Neural cell (in vitro differentiated cells): ENCODE data around the gene ASF1B. TPM values are rescaled to one million over a fixed set of nuclear protein-coding genes. Genes with fewer than 3 reads are reported as not detected.

Experiments used
- H2AFZ ChIP-seq: fragments of 200-600, 300-800 bp; sonication (generic), shearing (Covaris generic); 2 replicates; pipeline ENCODE4 v1.6.0; 2014; ENCODE audit warnings: low read depth, mild to moderate bottlenecking, antibody characterized with exemption, low read length, moderate library complexity
- H3F3A ChIP-seq: fragments of 200-600 bp; shearing (Covaris generic); 2 replicates; pipeline ENCODE4 v1.6.1; 2016; ENCODE audit warnings: mild to moderate bottlenecking, moderate library complexity, mixed read lengths, antibody characterized with exemption, low read length; ENCODE audit not compliant: insufficient read depth, poor library complexity, severe bottlenecking
- H3K27ac ChIP-seq: fragments of 200-600, 300-800 bp; sonication (generic), shearing (Covaris generic); 2 replicates; pipeline ENCODE4 v1.5.1; 2014; ENCODE audit warnings: mild to moderate bottlenecking, low read length, moderate library complexity
- H3K27me3 ChIP-seq: fragments of 300-800, 200-600 bp; sonication (generic), shearing (Covaris generic); 2 replicates; pipeline ENCODE4 v1.6.0; 2014; ENCODE audit warnings: mild to moderate bottlenecking, low read depth, low read length, moderate library complexity; ENCODE audit not compliant: insufficient read depth
- H3K36me3 ChIP-seq: fragments of 300-800, 200-600 bp; sonication (generic), shearing (Covaris generic); 2 replicates; pipeline ENCODE4 v1.5.1; 2014; ENCODE audit warnings: mild to moderate bottlenecking, antibody characterized with exemption, low read length, moderate library complexity; ENCODE audit not compliant: insufficient read depth
- H3K4me2 ChIP-seq: fragments of 300-800, 200-600 bp; sonication (generic), shearing (Covaris generic); 2 replicates; pipeline ENCODE4 v1.6.0; 2014; ENCODE audit warnings: mild to moderate bottlenecking, low read length
- H3K4me3 ChIP-seq: fragments of 300-800, 200-600 bp; sonication (generic), shearing (Covaris generic); 2 replicates; pipeline ENCODE4 v1.5.1; 2014; ENCODE audit warnings: mild to moderate bottlenecking, low read length, moderate library complexity
- H3K79me2 ChIP-seq: fragments of 200-600 bp; shearing (Covaris generic); replicated peaks from 2 replicates; pipeline ENCODE4 v1.6.0; 2014; ENCODE audit warnings: mild to moderate bottlenecking, low read length, moderate library complexity; ENCODE audit not compliant: insufficient read depth
- H3K9ac ChIP-seq: fragments of 300-800, 200-600 bp; sonication (generic), shearing (Covaris generic); 2 replicates; pipeline ENCODE4 v1.6.1; 2016; ENCODE audit warnings: mild to moderate bottlenecking, low read length, mixed read lengths
- H3K9me2 ChIP-seq: fragments of 200-600 bp; shearing (Covaris generic); 2 replicates; pipeline ENCODE4 v1.6.1; 2016; ENCODE audit warnings: mild to moderate bottlenecking, low read length, mixed read lengths; ENCODE audit not compliant: insufficient read depth
- H3K9me3 ChIP-seq: fragments of 200-600, 300-800 bp; sonication (generic), shearing (Covaris generic); 2 replicates; pipeline ENCODE4 v1.6.1; 2016; ENCODE audit warnings: mild to moderate bottlenecking, mixed run types, low read length, moderate library complexity, mixed read lengths
- H4K20me1 ChIP-seq: fragments of 200-600 bp; shearing (Covaris generic); 2 replicates; pipeline ENCODE4 v1.6.1; 2016; ENCODE audit warnings: mild to moderate bottlenecking, mixed run types; ENCODE audit not compliant: insufficient read depth
- CTCF ChIP-seq: fragments of 450-650 bp; IDR thresholded peaks from 2 replicates; pipeline ENCODE4 v1.5.1; 2014; ENCODE audit warnings: antibody characterized with exemption, mild to moderate bottlenecking, moderate library complexity; ENCODE audit not compliant: poor library complexity, severe bottlenecking
- EP300 ChIP-seq: fragments of 450-650 bp; conservative IDR thresholded peaks from 2 replicates; pipeline ENCODE4 v1.6.1; 2014; ENCODE audit warnings: antibody characterized with exemption, mild to moderate bottlenecking, moderate library complexity; ENCODE audit not compliant: poor library complexity, severe bottlenecking
- EZH2 ChIP-seq: fragments of 200-600, 300-800 bp; shearing (Covaris generic), sonication (generic); IDR thresholded peaks from 2 replicates; pipeline ENCODE4 v1.6.1; 2014; ENCODE audit warnings: antibody characterized with exemption, low read length, borderline replicate concordance, mild to moderate bottlenecking; ENCODE audit not compliant: insufficient read depth, poor library complexity, severe bottlenecking
- MXI1 ChIP-seq: fragments of 450-650 bp; conservative IDR thresholded peaks from 2 replicates; pipeline ENCODE4 v1.6.1; 2014; ENCODE audit warnings: antibody characterized with exemption, mild to moderate bottlenecking; ENCODE audit not compliant: poor library complexity, severe bottlenecking
- POLR2AphosphoS5 ChIP-seq: IDR thresholded peaks from 2 replicates; pipeline ENCODE4 v1.6.1; 2012
- RAD21 ChIP-seq: fragments of 450-650 bp; conservative IDR thresholded peaks from 2 replicates; pipeline ENCODE4 v1.6.1; 2014; ENCODE audit warnings: antibody characterized with exemption, mild to moderate bottlenecking, moderate library complexity
- REST ChIP-seq: IDR thresholded peaks from 2 replicates; pipeline ENCODE4 v1.6.1; 2012; ENCODE audit warnings: borderline replicate concordance
- SMC3 ChIP-seq: fragments of 450-650 bp; conservative IDR thresholded peaks from 2 replicates; pipeline ENCODE4 v1.6.1; 2014; ENCODE audit warnings: antibody characterized with exemption, mild to moderate bottlenecking, moderate library complexity; ENCODE audit not compliant: poor library complexity
- TAF1 ChIP-seq: IDR thresholded peaks from 2 replicates; pipeline ENCODE4 v1.6.1; 2012; ENCODE audit warnings: low read depth
- polyA plus RNA-seq: library from polyadenylated mRNA; depleted of rRNA; stranded (reverse); fragments of >200 nt; gene quantifications from 2 replicates; pipeline ENCODE4 v1.2.3, GENCODE V29; 2014

The ASF1B gene
- polyA plus RNA-seq, 1 donor from 2014 or later: 0.32 TPM

DNA sequence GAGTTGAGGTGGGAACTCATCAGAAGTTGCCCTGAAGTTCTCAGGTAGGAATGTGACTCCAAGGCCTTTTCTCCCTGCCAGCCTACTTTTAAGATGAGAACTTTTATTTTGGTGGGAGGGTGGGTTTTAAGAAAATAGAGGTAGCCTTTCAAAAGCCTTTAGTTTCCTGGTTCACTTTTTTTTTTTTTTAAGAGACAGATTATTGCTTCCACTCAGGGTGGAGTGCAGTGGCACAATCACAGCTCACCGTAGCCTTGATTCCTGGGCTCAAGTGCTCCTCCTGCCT is 53.8 kb downstream of the ASF1B start:
- H3K9me2 ChIP-seq: no peaks in the 10 kb centered on the region
- peak overlapping the region; percentile 82 for H3K4me3 ChIP-seq
- H2AFZ ChIP-seq: no peak overlapping the region
- H3K4me2 ChIP-seq: no peak overlapping the region
- no peaks in the 10 kb centered on the region for H3K9me3 ChIP-seq
- peak overlapping the region; percentile 75 for H3K9ac ChIP-seq
- H3K79me2 ChIP-seq: no peaks in the 10 kb centered on the region
- no peaks in the 10 kb centered on the region for H4K20me1 ChIP-seq
- no peaks in the 10 kb centered on the region for H3K36me3 ChIP-seq
- no peaks in the 10 kb centered on the region for H3K27me3 ChIP-seq
- no peaks in the 10 kb centered on the region for H3F3A ChIP-seq
- TF ChIP-seq POLR2AphosphoS5: no peak
- no peak for TF ChIP-seq SMC3
- no peak for TF ChIP-seq TAF1
- no peak for TF ChIP-seq MXI1
- TF ChIP-seq REST: no peak
- no peak for TF ChIP-seq EZH2
- TF ChIP-seq EP300: no peak
- TF ChIP-seq RAD21: no peak
- TF ChIP-seq CTCF: no peak
- no peak overlapping the region for H3K27ac ChIP-seq

DNA sequence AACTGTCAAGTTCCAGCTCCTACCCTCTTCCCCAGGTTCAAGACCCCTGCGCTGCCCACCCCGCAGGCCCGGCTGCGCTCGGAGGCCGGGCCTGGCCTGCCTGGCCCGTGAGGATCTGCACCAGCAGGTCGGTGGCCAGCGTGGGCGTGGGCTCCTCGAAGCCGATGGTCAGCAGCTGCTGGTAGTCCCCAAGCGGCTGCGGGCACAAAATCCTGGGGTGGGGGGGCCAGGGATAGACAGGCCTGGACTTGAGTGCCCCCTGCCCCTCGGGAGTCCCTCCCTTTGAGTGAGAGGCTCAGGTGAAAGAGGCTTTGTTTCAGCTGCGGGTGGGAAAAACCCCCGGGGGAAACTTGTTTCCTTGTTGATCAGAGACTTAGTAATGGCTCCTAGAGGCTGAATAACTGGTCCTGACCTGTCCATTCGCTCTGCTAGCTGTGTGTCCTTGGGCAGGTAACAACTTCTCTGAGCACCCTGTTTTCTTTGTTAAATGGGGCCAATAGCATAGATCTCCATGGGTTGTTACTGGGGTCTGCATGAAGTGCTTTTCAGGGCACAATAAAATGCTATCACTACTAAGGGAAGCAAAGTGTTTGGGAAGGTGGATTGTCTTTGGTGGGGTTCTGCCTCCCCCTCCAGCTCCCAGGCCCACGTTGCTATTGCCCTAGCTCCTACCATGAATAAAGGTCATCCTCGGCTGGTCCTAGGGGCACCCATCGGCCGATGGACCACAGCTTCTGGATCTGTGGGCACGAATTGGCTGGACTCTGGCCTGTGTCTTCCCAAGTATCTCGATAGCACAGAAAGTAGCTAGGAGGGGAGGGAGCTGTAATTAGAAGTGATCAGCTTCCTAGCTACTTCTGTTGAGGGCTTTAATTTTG is 54.4 kb downstream of the ASF1B start:
- TF ChIP-seq SMC3 (no peak), REST (no peak), CTCF (no peak), POLR2AphosphoS5 (no peak), EP300 (no peak), TAF1 (no peak), EZH2 (no peak), MXI1 (no peak), RAD21 (no peak)
- Histone ChIP-seq H3K9me3 (no peaks in the 10 kb centered on the region), H3K79me2 (no peaks in the 10 kb centered on the region), H3K4me2 (peak overlapping the region; percentile 54), H3K27ac (peak overlapping the region; percentile 61), H2AFZ (peak overlapping the region; percentile 94), H3K9me2 (no peaks in the 10 kb centered on the region), H3K36me3 (no peaks in the 10 kb centered on the region), H3K27me3 (no peaks in the 10 kb centered on the region), H3F3A (no peaks in the 10 kb centered on the region), H3K4me3 (peak overlapping the region; percentile 82), H3K9ac (peak overlapping the region; percentile 75), H4K20me1 (no peaks in the 10 kb centered on the region)
